Muscle layer of duodenum (tissue), 2 donors: ENCODE measurements around the gene GJB3.
A peak's percentile ranks its signal among the peaks of the same experiment; 100 is the strongest.

ENCODE experiments used
- H3K27ac ChIP-seq: one replicate; pipeline ENCODE4 v1.7.0; 2013; ENCODE audit warnings: mild to moderate bottlenecking, low read length
- H3K27me3 ChIP-seq: one replicate; pipeline ENCODE4 v1.7.0; 2013; ENCODE audit warnings: low read depth, mild to moderate bottlenecking, control low read depth, low read length
- H3K36me3 ChIP-seq, 2 donors: one replicate each; pipeline ENCODE4 v1.7.0; 2013; ENCODE audit warnings: low read length in 2 of 2, control low read depth in 1 of 2, mild to moderate bottlenecking in 1 of 2; ENCODE audit not compliant: insufficient read depth in 2 of 2, control insufficient read depth in 1 of 2
- H3K4me1 ChIP-seq, 2 donors: one replicate each; pipeline ENCODE4 v1.7.0; 2013; ENCODE audit warnings: low read length in 2 of 2, mild to moderate bottlenecking in 2 of 2, control low read depth in 1 of 2, moderate library complexity in 1 of 2; ENCODE audit not compliant: insufficient read depth in 2 of 2, control insufficient read depth in 1 of 2
- H3K4me3 ChIP-seq, 2 donors: one replicate each; pipeline ENCODE4 v1.7.0; 2013; ENCODE audit warnings: low read length in 2 of 2, low read depth in 1 of 2, mild to moderate bottlenecking in 1 of 2
- H3K9me3 ChIP-seq, 2 donors: one replicate each; pipeline ENCODE4 v1.7.0; 2013; ENCODE audit warnings: low read length in 2 of 2, control low read depth in 1 of 2, mild to moderate bottlenecking in 1 of 2; ENCODE audit not compliant: control insufficient read depth in 1 of 2
- donor health status: healthy.

Gene GJB3

GRCh38 chr1:34787461-34788420, 6.7 kb downstream of the GJB3 start:
- no peak overlapping the region for H3K4me3 ChIP-seq
- no peak overlapping the region for H3K27ac ChIP-seq
- H3K27me3 ChIP-seq, result peaks cover 9% of the 10 kb centered on the region
- no peaks in the 10 kb centered on the region for H3K4me1 ChIP-seq
- no peaks in the 10 kb centered on the region for H3K36me3 ChIP-seq
- no peaks in the 10 kb centered on the region for H3K9me3 ChIP-seq

DNA sequence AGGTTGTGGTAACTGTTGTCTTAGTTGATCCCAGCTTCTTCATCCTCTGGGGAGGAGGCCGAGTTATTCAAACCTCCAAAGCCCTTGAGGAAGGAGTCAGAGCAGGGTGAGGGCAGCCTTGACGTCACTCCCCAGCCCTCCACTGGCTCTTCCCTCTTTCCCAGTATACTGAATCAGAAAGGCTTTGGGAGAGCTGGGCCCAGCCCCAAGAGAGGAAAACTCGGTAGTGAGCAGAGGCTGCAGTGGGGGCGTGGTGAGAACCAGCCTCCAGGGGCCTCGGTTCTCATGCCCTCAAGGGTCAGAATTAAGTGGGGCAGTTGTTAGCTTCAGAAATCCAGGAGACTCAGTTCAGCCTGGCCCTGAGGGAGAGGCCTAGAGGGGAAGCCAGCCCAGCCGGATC, 10.0 kb downstream of the GJB3 start:
- no peak overlapping the region for H3K4me3 ChIP-seq
- no peaks in the 10 kb centered on the region for H3K9me3 ChIP-seq
- no peak overlapping the region for H3K27ac ChIP-seq
- peaks cover 0 to 14% of the 10 kb centered on the region in 2 donors for H3K36me3 ChIP-seq
- H3K4me1 ChIP-seq, result peaks cover 0 to 4% of the 10 kb centered on the region in 2 donors
- peaks cover 9% of the 10 kb centered on the region for H3K27me3 ChIP-seq

- peaks cover 9% of the 10 kb centered on the region for H3K27me3 ChIP-seq
- peaks cover 0 to 4% of the 10 kb centered on the region in 2 donors for H3K4me1 ChIP-seq
- no peaks in the 10 kb centered on the region for H3K9me3 ChIP-seq
- no peak overlapping the region for H3K4me3 ChIP-seq
- no peak overlapping the region for H3K27ac ChIP-seq
- peaks cover 0 to 14% of the 10 kb centered on the region in 2 donors for H3K36me3 ChIP-seq
These were observed 11.4 kb downstream of the GJB3 start for GRCh38 chr1:34792424-34792823.

- Histone ChIP-seq H3K27me3 (peaks cover 9% of the 10 kb centered on the region), H3K27ac (no peak within 1 kb of the TSS), H3K4me3 (peak within 1 kb of the TSS; percentile 26), H3K36me3 (peaks cover 0 to 14% of the 10 kb centered on the region in 2 donors), H3K9me3 (no peaks in the 10 kb centered on the region), H3K4me1 (peaks cover 0 to 4% of the 10 kb centered on the region in 2 donors)
These were observed 12.1 kb downstream of the GJB3 start, which contains the start of gene GJA4 for GRCh38 chr1:34792868-34793727. Gene GJA4, plus strand, starts transcription at chr1:34792999. Its CDS starts 1,215 bp downstream, at chr1:34794214.

GRCh38 chr1:34794001-34794789, 13.2 kb downstream of the GJB3 start:
- Histone ChIP-seq H3K9me3 (no peaks in the 10 kb centered on the region), H3K27ac (no peak overlapping the region), H3K4me3 (peak overlapping the region; percentile 26), H3K27me3 (peaks cover 9% of the 10 kb centered on the region), H3K4me1 (peaks cover 0 to 4% of the 10 kb centered on the region in 2 donors), H3K36me3 (peaks cover 0 to 14% of the 10 kb centered on the region in 2 donors)

- Histone ChIP-seq H3K36me3 (peaks cover 0 to 14% of the 10 kb centered on the region in 2 donors), H3K9me3 (no peaks in the 10 kb centered on the region), H3K27ac (no peak overlapping the region), H3K4me3 (peak overlapping the region in 1 of 2 donors; percentile 30), H3K27me3 (peaks cover 9% of the 10 kb centered on the region), H3K4me1 (peaks cover 0 to 4% of the 10 kb centered on the region in 2 donors)
These were observed 13.8 kb downstream of the GJB3 start for GRCh38 chr1:34794790-34795180.

DNA sequence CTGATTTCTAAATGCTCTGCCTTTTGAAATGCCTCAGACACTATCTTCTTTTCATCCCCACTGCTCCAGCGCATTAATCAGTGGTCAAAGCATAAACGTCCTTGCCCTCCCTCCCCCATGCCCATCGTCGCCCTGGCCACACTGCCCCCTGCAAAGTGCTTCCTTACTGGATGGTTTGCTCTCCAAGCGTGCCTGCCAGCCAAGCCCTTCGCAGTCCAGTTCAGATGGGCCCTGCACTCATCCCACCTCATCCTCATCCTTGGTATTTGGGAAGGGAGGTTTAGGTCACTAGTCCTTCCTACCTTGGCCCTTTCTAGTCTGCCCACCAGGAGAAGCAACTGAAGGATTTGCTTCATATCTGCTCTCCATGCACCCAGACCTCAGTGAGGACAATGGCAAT, 14.9 kb downstream of the GJB3 start:
- Histone ChIP-seq H3K9me3 (no peaks in the 10 kb centered on the region), H3K36me3 (peaks cover 0 to 14% of the 10 kb centered on the region in 2 donors), H3K4me3 (peak overlapping the region; percentile 6 to 17), H3K27me3 (peaks cover 9% of the 10 kb centered on the region), H3K4me1 (peaks cover 0 to 4% of the 10 kb centered on the region in 2 donors), H3K27ac (no peak overlapping the region)

- peaks cover 6% of the 10 kb centered on the region for H3K27me3 ChIP-seq
- H3K9me3 ChIP-seq, result no peaks in the 10 kb centered on the region
- no peak overlapping the region for H3K4me3 ChIP-seq
- peaks cover 0 to 4% of the 10 kb centered on the region in 2 donors for H3K4me1 ChIP-seq
- H3K36me3 ChIP-seq, result peaks cover 0 to 14% of the 10 kb centered on the region in 2 donors
- H3K27ac ChIP-seq, result no peak overlapping the region
These were observed 16.0 kb downstream of the GJB3 start for GRCh38 chr1:34796990-34797389.

GRCh38 chr1:34800214-34800613, 19.2 kb downstream of the GJB3 start:
- Histone ChIP-seq H3K4me3 (no peak overlapping the region), H3K27ac (no peak overlapping the region), H3K36me3 (peaks cover 0 to 5% of the 10 kb centered on the region in 2 donors), H3K27me3 (no peaks in the 10 kb centered on the region), H3K9me3 (no peaks in the 10 kb centered on the region), H3K4me1 (no peaks in the 10 kb centered on the region)

GRCh38 chr1:34803770-34804169, 22.8 kb downstream of the GJB3 start:
- Histone ChIP-seq H3K27ac (no peak overlapping the region), H3K4me3 (no peak overlapping the region), H3K27me3 (no peaks in the 10 kb centered on the region), H3K36me3 (peaks cover 0 to 5% of the 10 kb centered on the region in 2 donors), H3K4me1 (no peaks in the 10 kb centered on the region), H3K9me3 (no peaks in the 10 kb centered on the region)
